K562 (cell line): ENCODE results near the gene CGNL1. TPM values are rescaled to one million over a fixed set of nuclear protein-coding genes. Genes with fewer than 3 reads are reported as not detected.

Experiments used
- ATAC-seq: fragments of 200-7000 bp; cut with Tn5 transposase; 3 replicates; pipeline ENCODE4 v1.9.1; 2020; ENCODE audit warnings: moderate library complexity
- BruUV-seq: library from RNA; stranded (reverse); fragments of 400-500 nt; replicated peaks from 2 replicates; lab custom pipeline; 2021; lab: Mats Ljungman, UMichigan
- CTCF ChIA-PET: fragments of 300-600 bp; formaldehyde crosslinking; extraction: SDS; loops from one replicate; lab custom pipeline; 2021; ENCODE audit warnings: low intra/inter-chr PET ratio; lab: Yijun Ruan, JAX
- POLR2A ChIA-PET: fragments of 300-600, 350-650 bp; sonication (Branson Sonifier 250); formaldehyde crosslinking; extraction: SDS; loops from one replicate; lab custom pipeline; 2021; ENCODE audit warnings: antibody characterized with exemption, inconsistent platforms; lab: Yijun Ruan, JAX
- DNase-seq, 4 experiments: peaks; one replicate each; pipeline versions ENCODE4 v3.0.0 to v3.0.0-alpha.2; 2011 to 2018; ENCODE audit warnings: low spot score in 3 of 4, mixed read lengths in 3 of 4; ENCODE audit errors: extremely low read depth in 1 of 4
- FAIRE-seq: peaks from 2 replicates; lab custom pipeline; 2011; peaks lifted over from hg19 to GRCh38; lab: Jason Lieb, UNC
- H2AFZ ChIP-seq: 2 replicates; pipeline ENCODE4 v1.6.0; 2011; ENCODE audit warnings: low read depth, low read length, control low read depth, inconsistent platforms
- H3K27ac ChIP-seq: fragments of 200-600 bp; 3 replicates; pipeline ENCODE4 v1.8.0; 2011; ENCODE audit warnings: low read depth, mild to moderate bottlenecking, control low read depth, inconsistent platforms, low read length, moderate library complexity, mixed read lengths; ENCODE audit errors: extremely low read depth
- H3K27me3 ChIP-seq, 2 experiments: fragments of 300-600 bp in 1 of 2; 2 replicates in 1 of 2; 3 replicates in 1 of 2; pipeline versions ENCODE4 v1.6.0 to v1.8.0; 2011; ENCODE audit warnings: inconsistent platforms in 2 of 2, low read length in 2 of 2, mild to moderate bottlenecking in 1 of 2, mixed read lengths in 1 of 2, moderate library complexity in 1 of 2; ENCODE audit not compliant: control insufficient read depth in 2 of 2, insufficient read depth in 2 of 2
- H3K36me3 ChIP-seq: fragments of 300-600 bp; 3 replicates; pipeline ENCODE4 v1.8.0; 2011; ENCODE audit warnings: mild to moderate bottlenecking, low read length, inconsistent platforms; ENCODE audit not compliant: control insufficient read depth, insufficient read depth
- H3K4me1 ChIP-seq, 2 experiments: fragments of 200-600 bp in 1 of 2; replicated peaks in 1 of 2; 2 replicates in 1 of 2; 3 replicates in 1 of 2; pipeline versions ENCODE4 v1.5.1 to v1.8.0; 2011; ENCODE audit warnings: inconsistent platforms in 2 of 2, low read length in 2 of 2, mild to moderate bottlenecking in 1 of 2, mixed read lengths in 1 of 2, moderate library complexity in 1 of 2; ENCODE audit not compliant: control insufficient read depth in 2 of 2, insufficient read depth in 2 of 2
- H3K4me2 ChIP-seq: 2 replicates; pipeline ENCODE4 v1.6.1; 2011; ENCODE audit warnings: low read length, control low read depth, inconsistent platforms, mixed read lengths; ENCODE audit not compliant: insufficient read depth
- H3K4me3 ChIP-seq: fragments of 200-600 bp; sonication (generic), shearing (Covaris generic); 2 replicates; pipeline ENCODE4 v1.5.1; 2016; ENCODE audit warnings: control low read depth, inconsistent platforms
- H3K79me2 ChIP-seq: fragments of 200-600 bp; 3 replicates; pipeline ENCODE4 v1.8.0; 2011; ENCODE audit warnings: low read length, inconsistent platforms; ENCODE audit not compliant: control insufficient read depth, insufficient read depth
- H3K9ac ChIP-seq, 2 experiments: 2 replicates each; pipeline versions ENCODE4 v1.6.0 to v1.6.1; 2011; ENCODE audit warnings: low read depth in 2 of 2, low read length in 2 of 2, control low read depth in 1 of 2, inconsistent platforms in 1 of 2, mild to moderate bottlenecking in 1 of 2, mixed read lengths in 1 of 2; ENCODE audit not compliant: insufficient read depth in 1 of 2
- H3K9me1 ChIP-seq: one replicate; pipeline ENCODE4 v1.6.0; 2011; ENCODE audit warnings: inconsistent platforms, mild to moderate bottlenecking, low read length, moderate library complexity; ENCODE audit not compliant: control insufficient read depth, insufficient read depth
- H3K9me3 ChIP-seq: replicated peaks from 2 replicates; pipeline ENCODE4 v1.5.1; 2011; ENCODE audit warnings: low read depth, low read length, inconsistent platforms; ENCODE audit not compliant: control insufficient read depth, insufficient read depth
- H4K20me1 ChIP-seq: replicated peaks from 2 replicates; pipeline ENCODE4 v1.6.1; 2011; ENCODE audit warnings: low read length, inconsistent platforms, mixed read lengths; ENCODE audit not compliant: control insufficient read depth, insufficient read depth
- ASH1L ChIP-seq: fragments of 450-650 bp; IDR thresholded peaks from 2 replicates; pipeline ENCODE4 v1.6.1; 2018; ENCODE audit warnings: borderline replicate concordance, mild to moderate bottlenecking, low read depth; ENCODE audit not compliant: partially characterized antibody
- DDX20 ChIP-seq: fragments of 450-650 bp; IDR thresholded peaks from 2 replicates; pipeline ENCODE4 v1.6.1; 2016; ENCODE audit warnings: missing genetic modification characterization, low read depth, mild to moderate bottlenecking, missing compliant biosample characterization, moderate library complexity
- FOXJ2 ChIP-seq: fragments of 200-800 bp; sonication (Bioruptor generic); IDR thresholded peaks from 2 replicates; pipeline ENCODE4 v1.6.1; 2016; ENCODE audit warnings: missing genetic modification characterization, missing compliant biosample characterization
- NFE2 ChIP-seq: IDR thresholded peaks from 2 replicates; pipeline ENCODE4 v1.6.1; 2014; ENCODE audit warnings: antibody characterized with exemption, low read depth
- RAD21 ChIP-seq, 2 experiments: fragments of 250-450 bp in 1 of 2; fragments of 450-650 bp in 1 of 2; sonication (Bioruptor Pico) in 1 of 2; formaldehyde crosslinking in 1 of 2; IDR thresholded peaks in 1 of 2; conservative IDR thresholded peaks in 1 of 2; 2 replicates each; pipeline versions ENCODE4 v1.4.0 to v1.8.0; 2020 to 2022; ENCODE audit warnings: mild to moderate bottlenecking in 2 of 2, moderate library complexity in 1 of 2
- TSC22D4 ChIP-seq: fragments of 450-650 bp; IDR thresholded peaks from 2 replicates; pipeline ENCODE4 v1.6.1; 2016; ENCODE audit warnings: missing genetic modification characterization, missing biosample characterization, control low read depth
- ZNF384 ChIP-seq: IDR thresholded peaks from 2 replicates; pipeline ENCODE4 v1.6.1; 2012; ENCODE audit warnings: low read depth, low read length, improper control_type of control experiment
- ZNF507 ChIP-seq: conservative IDR thresholded peaks from 2 replicates; pipeline ENCODE4 v1.6.1; 2017; ENCODE audit warnings: missing genetic modification characterization, missing compliant biosample characterization
- WGBS: fragments of 100-300 bp; shearing (Covaris generic); methylation state at CpG from one replicate; pipeline ENCODE4 v1.1.6; 2016; ENCODE audit warnings: low coverage, mixed read lengths; ENCODE audit not compliant: insufficient coverage; ENCODE audit errors: missing lambda C conversion rate; 5-methylcytosine and 5-hydroxymethylcytosine counted together
- in situ Hi-C: fragments of 300-500 bp; cut with MboI; formaldehyde crosslinking; loops from 4 replicates; pipeline ENCODE4 v1.15.0; 2018; ENCODE audit warnings: inconsistent platforms, mixed read lengths
- intact Hi-C: fragments of 100-400 bp; cut with micrococcal nuclease; formaldehyde crosslinking; loops from 2 replicates; pipeline ENCODE4 v1.14.2; 2022
- polyA plus RNA-seq, 8 experiments: library from polyadenylated mRNA; depleted of rRNA in 4 of 8; stranded (reverse) in 5 of 8; unstranded in 3 of 8; fragments of >200 nt; fragmentation: Nextera tagmentation in 2 of 8; fragmentation: Illumina TruSeq in 1 of 8; extraction: Ambion mirVana in 2 of 8; extraction: Trizol in 1 of 8; gene quantifications; 2 replicates each; pipeline versions ENCODE4 v1.2.1 to v1.2.3, GENCODE V29; 2011 to 2014; ENCODE audit warnings: inconsistent platforms in 1 of 8, missing spikeins in 1 of 8
- total RNA-seq, 7 experiments: library from RNA; depleted of rRNA in 6 of 7; stranded (reverse); fragments of >200 nt in 6 of 7; fragmentation: Illumina TruSeq in 2 of 7; extraction: Trizol in 2 of 7; gene quantifications; 2 replicates each; pipeline versions ENCODE4 v1.2.1 to v1.2.3, GENCODE V29; 2011 to 2021; ENCODE audit warnings: low replicate concordance in 1 of 7
- TF ChIP-seq, protein P1 (sequence below), 3 experiments: IDR thresholded peaks in 2 of 3; conservative IDR thresholded peaks in 1 of 3; 2 replicates each; pipeline ENCODE4 v1.5.1; 2011 to 2012; ENCODE audit warnings: low read length in 3 of 3, mild to moderate bottlenecking in 3 of 3, control low read depth in 2 of 3, improper control_type of control experiment in 1 of 3, inconsistent platforms in 1 of 3, low read depth in 1 of 3, mixed read lengths in 1 of 3, moderate library complexity in 1 of 3; ENCODE audit not compliant: insufficient read depth in 2 of 3

The CGNL1 gene
- total and polyA plus RNA-seq, 9 of the 15 experiments (the other 6 are each of a cell fraction or from before 2014, with no cell fraction given): 0.01 to 0.07 TPM; not detected in 7

DNA sequence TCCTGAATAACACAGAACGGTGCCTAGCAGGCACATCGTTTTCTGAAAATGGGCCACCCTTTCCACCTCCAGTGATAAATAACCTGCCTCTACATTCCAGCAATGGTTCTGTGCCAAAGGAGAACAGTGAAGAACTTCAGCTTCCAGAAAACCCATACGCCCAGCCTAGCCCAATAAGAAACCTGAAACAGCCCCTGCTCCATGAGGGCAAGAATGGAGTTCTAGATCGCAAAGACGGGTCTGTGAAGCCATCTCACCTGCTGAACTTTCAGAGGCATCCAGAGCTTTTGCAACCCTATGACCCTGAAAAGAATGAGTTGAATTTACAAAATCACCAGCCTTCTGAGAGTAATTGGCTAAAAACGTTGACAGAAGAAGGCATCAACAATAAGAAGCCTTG, 61.9 kb downstream of the CGNL1 start (continued):
- TF ChIP-seq ZNF507 (tag): no peak

DNA sequence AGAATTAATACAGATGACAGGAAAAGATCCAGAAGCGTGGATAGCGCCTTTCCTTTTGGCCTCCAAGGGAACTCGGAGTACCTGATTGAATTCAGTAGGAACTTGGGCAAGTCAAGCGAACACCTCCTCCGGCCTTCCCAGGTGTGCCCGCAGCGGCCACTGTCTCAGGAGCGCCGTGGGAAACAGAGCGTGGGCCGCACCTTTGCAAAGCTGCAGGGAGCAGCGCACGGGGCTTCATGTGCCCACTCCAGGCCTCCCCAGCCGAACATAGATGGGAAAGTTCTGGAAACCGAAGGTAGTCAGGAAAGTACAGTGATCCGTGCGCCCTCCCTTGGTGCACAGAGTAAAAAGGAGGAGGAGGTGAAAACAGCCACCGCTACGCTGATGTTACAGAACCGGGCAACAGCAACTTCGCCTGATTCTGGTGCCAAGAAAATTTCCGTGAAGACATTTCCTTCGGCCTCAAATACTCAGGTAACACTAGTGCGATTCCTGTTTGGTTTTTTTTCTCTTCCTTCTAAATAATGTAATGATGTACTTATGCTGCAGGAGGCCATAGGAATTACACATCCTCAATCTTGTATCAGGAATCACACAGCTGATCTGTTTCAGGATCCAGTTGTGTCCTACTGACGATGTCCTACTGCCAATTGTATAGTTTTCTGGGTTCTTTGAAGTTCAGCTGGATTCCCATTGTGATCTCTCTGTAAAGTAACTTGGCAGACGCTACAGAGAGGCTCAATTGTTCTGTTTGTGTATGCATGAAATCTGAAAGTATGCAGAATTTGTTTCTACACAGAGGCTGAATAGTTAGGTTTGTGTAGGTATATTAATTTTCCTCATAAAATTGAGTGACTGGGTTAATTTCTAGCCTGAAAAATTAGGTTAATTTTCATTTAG, 63.1 kb downstream of the CGNL1 start:
- Histone ChIP-seq H3K4me2 (no peak overlapping the region), H2AFZ (no peak overlapping the region), H3K9me3 (no peaks in the 10 kb centered on the region), H3K27me3 (peaks cover 26 to 38% of the 10 kb centered on the region in 2 experiments), H3K9ac (no peak overlapping the region), H3K79me2 (no peaks in the 10 kb centered on the region), H4K20me1 (no peaks in the 10 kb centered on the region), H3K27ac (no peak overlapping the region), H3K4me3 (no peak overlapping the region), H3K9me1 (no peaks in the 10 kb centered on the region), H3K36me3 (no peaks in the 10 kb centered on the region), H3K4me1 (peaks cover 0 to 4% of the 10 kb centered on the region in 2 experiments; a peak in 1 of 5 replicates)
- DNase-seq (peak in 1 of 4 experiments; percentile 6), ATAC-seq (peak; percentile 65), FAIRE-seq (peak; percentile 26)
- ChIA-PET CTCF (no interaction called here), POLR2A (interaction anchor here (0.7 kb wide), 1 partner anchor 27 kb away, joined by 3 read pairs; no protein-coding TSS in a partner anchor)
- in situ Hi-C loops (no loop called here), intact Hi-C loops (loop anchor here (10.0 kb wide), 1 partner anchor 95 kb away; no protein-coding TSS in a partner anchor)
- TF ChIP-seq ASH1L (no peak), DDX20 (tag) (no peak), ZNF384 (no peak), RAD21 (CRISPR knock-in tag; conservative IDR thresholded peaks at IDR 0.05 in 1 of 2, IDR thresholded peaks at IDR 0.05 in 1 of 2) (peak in 1 of 2 experiments; percentile 5; a peak in 1 of 4 replicates), FOXJ2 (tag) (no peak), NFE2 (no peak), TSC22D4 (no peak)
- TF ChIP-seq, protein P1, sequence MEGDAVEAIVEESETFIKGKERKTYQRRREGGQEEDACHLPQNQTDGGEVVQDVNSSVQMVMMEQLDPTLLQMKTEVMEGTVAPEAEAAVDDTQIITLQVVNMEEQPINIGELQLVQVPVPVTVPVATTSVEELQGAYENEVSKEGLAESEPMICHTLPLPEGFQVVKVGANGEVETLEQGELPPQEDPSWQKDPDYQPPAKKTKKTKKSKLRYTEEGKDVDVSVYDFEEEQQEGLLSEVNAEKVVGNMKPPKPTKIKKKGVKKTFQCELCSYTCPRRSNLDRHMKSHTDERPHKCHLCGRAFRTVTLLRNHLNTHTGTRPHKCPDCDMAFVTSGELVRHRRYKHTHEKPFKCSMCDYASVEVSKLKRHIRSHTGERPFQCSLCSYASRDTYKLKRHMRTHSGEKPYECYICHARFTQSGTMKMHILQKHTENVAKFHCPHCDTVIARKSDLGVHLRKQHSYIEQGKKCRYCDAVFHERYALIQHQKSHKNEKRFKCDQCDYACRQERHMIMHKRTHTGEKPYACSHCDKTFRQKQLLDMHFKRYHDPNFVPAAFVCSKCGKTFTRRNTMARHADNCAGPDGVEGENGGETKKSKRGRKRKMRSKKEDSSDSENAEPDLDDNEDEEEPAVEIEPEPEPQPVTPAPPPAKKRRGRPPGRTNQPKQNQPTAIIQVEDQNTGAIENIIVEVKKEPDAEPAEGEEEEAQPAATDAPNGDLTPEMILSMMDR (IDR thresholded peaks at IDR 0.05 in 2 of 3, conservative IDR thresholded peaks at IDR 0.05 in 1 of 3; ENCODE audit: insufficient read depth in 2 of 3, low read depth in 1 of 3, low read length in 3 of 3): 0 out of 6 replicates have a peak, but pooled peaks of 1 of the 3 experiments have one; percentile 11
- BruUV-seq: no TSS peak
- 3% methylated on average over 26 of the region's 26 CpGs for WGBS
